IPS-18c (cell line): ENCODE measurements around the gene GNAI3.

Experiments used
- H3K4me3 ChIP-seq: 2 replicates; pipeline ENCODE4 v1.7.0; 2013; ENCODE audit warnings: low read depth, mild to moderate bottlenecking, low read length, moderate library complexity; ENCODE audit not compliant: insufficient read depth
- H3K9me3 ChIP-seq: one replicate; pipeline ENCODE4 v1.6.1; 2013; ENCODE audit warnings: mild to moderate bottlenecking, low read length, moderate library complexity; ENCODE audit not compliant: control insufficient read depth, insufficient read depth

GNAI3 gene

DNA sequence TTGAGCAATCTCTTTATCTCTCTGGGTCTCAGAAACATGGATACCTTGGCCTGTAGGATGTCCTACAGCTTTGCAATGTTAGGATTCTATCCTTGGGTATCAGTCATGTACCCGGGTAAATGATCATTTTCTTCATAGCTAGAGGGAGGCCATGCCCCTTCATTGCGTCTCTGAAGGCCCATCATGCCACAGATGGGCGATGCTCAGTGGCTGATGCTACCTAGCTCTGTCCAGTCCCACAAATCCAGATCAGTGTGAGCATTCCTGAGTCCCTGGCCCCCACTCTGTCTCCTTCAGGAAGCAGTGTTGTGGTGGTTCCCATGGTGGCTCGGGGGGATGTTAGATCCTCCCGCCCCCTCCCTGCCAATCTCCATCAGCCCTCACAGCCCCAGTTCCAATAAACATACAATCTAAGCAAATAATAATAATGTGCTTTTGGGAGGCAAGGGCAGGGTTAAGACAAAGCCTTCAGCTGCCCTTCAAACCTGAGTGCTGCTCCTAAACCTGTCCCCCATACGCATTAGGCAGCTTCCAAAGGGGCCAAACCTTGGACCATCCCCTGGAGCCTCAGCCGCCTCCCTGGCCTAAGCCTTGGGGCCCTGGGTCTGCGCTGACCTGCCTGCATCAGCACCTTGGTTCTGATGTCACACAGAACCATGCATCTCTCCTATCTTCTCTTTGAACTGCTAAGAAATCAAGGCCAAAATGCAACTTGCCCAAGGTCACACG, 9.4 kb upstream of the GNAI3 start:
- Histone ChIP-seq H3K9me3 (no peaks in the 10 kb centered on the region), H3K4me3 (no peak overlapping the region)

DNA sequence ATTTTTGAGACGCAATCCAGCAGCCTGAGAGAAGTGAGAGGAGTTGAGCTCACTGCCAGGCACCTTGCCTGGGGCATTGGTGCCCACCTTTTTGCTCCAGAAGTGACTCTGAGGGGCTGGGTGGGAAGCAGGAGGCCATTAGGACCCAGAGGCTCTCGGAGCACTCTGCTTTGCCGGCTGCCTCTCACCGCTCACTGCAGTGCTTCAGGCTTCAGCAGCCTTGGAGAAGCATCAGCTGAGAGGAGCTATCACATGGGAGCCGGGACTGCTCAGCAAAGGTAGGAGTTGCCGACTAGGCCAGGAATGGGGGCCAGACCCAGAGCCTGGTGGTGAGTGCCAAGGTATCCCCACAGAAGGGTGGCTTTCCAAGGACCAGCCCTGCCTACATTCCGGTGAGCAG, 8.7 kb upstream of the GNAI3 start, which contains the start of gene GPR61:
Gene GPR61, plus strand, starts transcription at position 197 of the 400 bp plus-strand sequence. CDS start 3,151 bp downstream, outside the sequence.
- peak within 1 kb of the TSS; percentile 17; the same call in 1 of the 2 replicates for H3K4me3 ChIP-seq
- H3K9me3 ChIP-seq: no peaks in the 10 kb centered on the region

DNA sequence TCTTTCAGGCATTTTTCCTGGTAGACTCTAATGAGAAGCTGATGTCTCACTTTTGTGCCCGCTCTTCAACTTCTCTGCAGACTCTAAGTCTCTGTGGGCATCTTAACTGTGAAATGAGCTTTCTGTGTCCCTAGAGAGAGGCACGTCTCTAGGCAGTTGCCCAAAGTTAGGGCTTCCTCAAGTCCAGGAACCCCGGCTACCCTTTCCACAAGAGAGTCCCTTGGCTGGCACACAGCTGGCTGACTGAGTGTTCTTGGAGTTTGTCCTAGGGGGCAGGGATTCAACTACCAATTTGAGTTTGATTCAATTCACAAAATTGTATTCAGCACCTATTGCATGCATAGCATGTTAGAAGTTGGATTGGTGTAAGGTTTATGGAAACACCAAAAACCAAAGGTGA, 7.3 kb upstream of the GNAI3 start:
- H3K9me3 ChIP-seq: no peaks in the 10 kb centered on the region
- no peak overlapping the region for H3K4me3 ChIP-seq

DNA sequence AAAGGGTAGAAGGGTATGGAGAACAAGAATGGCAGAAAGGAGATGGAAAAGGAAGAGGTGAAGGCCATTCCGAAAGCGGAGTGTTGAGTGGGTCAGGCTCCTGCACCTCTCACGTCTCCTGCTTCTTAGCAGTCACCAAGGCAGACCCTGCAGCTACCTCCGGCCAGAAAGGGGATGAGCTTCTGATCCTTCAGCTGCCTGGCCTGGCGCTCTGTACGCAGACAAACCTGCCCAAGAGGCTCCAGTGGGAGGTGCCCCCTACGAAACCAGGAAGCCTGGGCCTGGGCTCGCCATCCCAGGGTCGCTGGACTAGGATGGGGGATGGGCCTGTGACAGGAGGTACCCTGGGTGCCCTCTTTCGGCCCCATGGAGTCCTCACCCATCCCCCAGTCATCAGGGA, 5.8 kb upstream of the GNAI3 start:
- no peaks in the 10 kb centered on the region for H3K9me3 ChIP-seq
- H3K4me3 ChIP-seq: 0 out of 2 replicates have a peak overlapping the region, but pooled peaks have one; percentile 2

DNA sequence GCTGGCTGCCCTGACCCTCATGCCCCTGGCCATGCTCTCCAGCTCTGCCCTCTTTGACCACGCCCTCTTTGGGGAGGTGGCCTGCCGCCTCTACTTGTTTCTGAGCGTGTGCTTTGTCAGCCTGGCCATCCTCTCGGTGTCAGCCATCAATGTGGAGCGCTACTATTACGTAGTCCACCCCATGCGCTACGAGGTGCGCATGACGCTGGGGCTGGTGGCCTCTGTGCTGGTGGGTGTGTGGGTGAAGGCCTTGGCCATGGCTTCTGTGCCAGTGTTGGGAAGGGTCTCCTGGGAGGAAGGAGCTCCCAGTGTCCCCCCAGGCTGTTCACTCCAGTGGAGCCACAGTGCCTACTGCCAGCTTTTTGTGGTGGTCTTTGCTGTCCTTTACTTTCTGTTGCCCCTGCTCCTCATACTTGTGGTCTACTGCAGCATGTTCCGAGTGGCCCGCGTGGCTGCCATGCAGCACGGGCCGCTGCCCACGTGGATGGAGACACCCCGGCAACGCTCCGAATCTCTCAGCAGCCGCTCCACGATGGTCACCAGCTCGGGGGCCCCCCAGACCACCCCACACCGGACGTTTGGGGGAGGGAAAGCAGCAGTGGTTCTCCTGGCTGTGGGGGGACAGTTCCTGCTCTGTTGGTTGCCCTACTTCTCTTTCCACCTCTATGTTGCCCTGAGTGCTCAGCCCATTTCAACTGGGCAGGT, 5.0 kb upstream of the GNAI3 start:
- Histone ChIP-seq H3K9me3 (no peaks in the 10 kb centered on the region), H3K4me3 (no peak overlapping the region)

DNA sequence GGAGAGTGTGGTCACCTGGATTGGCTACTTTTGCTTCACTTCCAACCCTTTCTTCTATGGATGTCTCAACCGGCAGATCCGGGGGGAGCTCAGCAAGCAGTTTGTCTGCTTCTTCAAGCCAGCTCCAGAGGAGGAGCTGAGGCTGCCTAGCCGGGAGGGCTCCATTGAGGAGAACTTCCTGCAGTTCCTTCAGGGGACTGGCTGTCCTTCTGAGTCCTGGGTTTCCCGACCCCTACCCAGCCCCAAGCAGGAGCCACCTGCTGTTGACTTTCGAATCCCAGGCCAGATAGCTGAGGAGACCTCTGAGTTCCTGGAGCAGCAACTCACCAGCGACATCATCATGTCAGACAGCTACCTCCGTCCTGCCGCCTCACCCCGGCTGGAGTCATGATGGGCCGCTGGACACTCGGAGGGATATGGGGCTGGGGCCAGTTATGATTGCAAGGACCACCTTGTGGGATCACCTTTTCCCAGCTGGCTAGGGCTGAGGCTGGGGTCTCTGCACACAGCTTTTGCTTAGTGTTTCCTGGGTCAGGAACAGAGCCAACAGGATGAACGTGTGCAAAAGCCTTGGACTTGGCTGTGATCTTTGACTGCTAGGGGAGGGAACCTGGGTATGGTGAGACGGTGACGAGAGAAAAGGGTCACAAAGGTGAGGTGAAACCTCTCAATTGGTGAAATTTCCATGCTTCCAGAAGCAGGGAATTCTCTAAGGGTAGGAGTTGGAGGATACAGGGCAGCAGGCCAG, 4.3 kb upstream of the GNAI3 start:
- Histone ChIP-seq H3K9me3 (no peaks in the 10 kb centered on the region), H3K4me3 (no peak overlapping the region)

DNA sequence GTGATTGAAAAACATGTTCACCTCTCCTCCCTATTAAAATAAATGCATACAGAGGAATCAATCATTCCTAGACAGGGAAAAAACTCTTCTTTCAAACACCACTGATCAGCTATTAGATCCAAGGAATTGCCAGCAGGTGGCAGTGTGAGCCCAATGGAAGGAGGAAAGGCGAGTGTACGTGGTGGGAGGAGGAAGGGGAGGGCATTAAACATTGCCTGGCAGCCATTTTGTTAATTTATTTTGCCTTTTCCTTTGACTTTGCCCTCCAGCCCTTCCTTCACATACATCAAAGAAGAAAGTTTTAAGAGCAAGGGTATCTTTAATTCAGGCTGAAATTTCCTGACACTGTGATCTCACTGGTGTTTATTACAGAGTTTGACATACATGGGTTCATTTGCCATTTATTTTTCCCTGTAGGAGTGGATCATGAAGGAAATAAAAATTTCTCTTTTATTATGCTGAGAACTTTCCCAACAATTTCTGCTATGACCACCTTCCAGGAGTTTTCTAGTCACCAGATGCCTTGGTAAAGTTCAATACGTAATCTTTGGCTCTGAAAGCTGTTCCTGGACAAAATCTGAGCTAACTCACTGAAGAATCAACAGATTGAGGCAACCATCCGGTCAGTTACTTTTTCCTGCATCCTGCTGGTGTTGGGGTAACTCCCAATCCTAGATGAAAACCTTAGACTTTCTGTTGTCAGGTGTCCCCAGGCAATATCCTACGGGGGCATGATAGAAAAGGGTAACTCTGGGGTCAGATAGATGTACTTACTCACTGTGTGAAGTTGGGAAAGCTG, 1.9 kb upstream of the GNAI3 start:
- Histone ChIP-seq H3K4me3 (no peak overlapping the region; the same call in 1 of the 2 replicates), H3K9me3 (no peaks in the 10 kb centered on the region)

DNA sequence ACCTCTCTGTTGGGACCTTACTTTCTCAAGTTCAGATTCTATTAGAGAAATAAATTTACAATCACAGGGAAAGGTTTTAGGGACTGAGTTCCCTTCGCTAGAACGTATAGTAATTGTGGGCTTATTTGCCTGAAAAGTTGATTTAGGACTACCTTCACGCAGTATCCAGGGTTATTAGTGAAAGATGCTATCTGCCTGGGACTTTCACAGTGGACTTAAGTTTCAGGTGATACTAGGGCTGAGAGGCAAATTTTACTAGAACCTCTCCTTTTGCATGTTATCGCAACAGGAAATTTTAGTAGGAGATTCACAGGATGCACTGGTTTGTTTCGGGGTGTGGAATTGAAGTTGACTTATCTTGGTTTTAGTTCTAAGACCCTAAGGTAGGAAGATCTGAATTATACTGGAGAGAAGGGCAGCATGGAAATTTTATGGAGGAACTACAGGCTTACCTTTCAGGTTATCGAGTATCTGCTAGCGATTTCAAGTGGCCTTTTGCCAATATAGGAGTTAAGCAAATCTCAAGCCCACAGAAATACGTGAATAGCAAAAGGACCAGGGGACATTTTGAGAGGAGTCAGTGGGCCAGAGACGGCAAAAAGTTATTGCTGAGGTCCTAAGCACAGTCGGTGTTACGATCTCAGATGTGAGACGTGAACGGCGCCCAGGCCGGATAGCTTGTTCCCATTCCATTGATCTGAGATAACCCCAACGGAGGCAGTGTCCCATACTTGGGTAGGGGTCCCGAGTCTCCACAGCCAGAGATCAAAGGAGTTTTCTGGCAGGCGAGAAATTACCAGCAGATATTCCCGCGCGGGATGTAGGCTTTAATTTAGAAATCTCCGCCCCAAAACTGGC, 723 bp upstream of the GNAI3 start:
- Histone ChIP-seq H3K4me3 (peak overlapping the region; percentile 96), H3K9me3 (no peaks in the 10 kb centered on the region)

DNA sequence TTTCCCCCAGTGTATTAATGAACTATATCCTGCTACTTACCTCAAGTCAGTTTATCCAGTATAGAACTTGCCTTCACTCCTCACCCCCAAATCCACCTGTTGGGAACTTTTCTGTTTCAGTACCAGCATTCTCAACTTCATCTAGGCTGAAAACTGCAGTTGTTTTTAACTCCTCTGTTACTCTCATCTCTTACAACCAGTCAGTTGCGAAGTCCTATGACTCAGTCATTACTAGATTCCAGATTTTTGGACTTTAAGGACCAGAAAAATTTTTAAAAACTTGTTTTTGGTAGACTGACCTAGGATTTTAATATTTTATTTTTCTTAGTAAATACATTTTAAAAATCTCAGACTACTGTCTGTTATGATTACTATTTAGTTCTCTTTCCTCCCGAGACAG, 8.1 kb downstream of the GNAI3 start:
- H3K4me3 ChIP-seq: no peak overlapping the region
- H3K9me3 ChIP-seq: no peaks in the 10 kb centered on the region

DNA sequence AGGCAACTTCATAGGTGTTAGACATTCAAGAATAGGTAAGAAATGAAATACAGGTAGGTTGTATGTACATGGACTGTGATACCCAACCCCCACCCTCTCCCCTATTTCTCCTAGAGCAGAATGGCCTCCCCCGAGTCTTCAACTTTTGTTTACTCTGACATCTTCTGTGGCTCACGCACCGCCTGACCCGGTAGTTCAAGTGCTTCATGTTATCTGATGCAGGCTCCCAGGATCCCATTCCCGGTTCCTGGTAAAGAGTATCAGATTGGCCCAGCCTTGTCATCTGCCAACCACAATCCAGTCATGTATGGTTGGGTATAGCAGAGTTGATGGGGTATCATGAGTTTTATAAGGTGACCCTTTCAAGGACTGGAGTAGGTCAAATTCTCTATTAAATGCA, 9.1 kb downstream of the GNAI3 start:
- no peaks in the 10 kb centered on the region for H3K9me3 ChIP-seq
- H3K4me3 ChIP-seq: no peak overlapping the region

DNA sequence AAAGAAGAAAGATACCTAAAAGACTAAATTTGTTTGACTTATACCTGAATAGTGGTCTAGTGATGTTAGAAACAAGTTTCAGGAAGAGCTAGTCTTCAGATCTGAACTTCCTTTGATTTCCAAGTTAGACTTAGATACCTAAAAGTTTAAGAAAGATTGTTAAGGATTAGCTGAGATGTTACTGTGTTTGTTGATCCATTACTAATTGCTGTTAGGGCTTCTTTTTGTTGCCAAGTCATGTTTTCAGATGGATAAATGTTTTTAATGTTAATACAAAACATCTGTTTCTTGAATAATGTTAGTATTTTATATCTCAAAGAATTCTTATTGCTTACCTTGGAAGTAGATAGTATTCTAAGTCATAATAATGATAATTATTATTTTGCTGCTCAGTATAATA, 11.6 kb downstream of the GNAI3 start:
- no peaks in the 10 kb centered on the region for H3K9me3 ChIP-seq
- H3K4me3 ChIP-seq: no peak overlapping the region

DNA sequence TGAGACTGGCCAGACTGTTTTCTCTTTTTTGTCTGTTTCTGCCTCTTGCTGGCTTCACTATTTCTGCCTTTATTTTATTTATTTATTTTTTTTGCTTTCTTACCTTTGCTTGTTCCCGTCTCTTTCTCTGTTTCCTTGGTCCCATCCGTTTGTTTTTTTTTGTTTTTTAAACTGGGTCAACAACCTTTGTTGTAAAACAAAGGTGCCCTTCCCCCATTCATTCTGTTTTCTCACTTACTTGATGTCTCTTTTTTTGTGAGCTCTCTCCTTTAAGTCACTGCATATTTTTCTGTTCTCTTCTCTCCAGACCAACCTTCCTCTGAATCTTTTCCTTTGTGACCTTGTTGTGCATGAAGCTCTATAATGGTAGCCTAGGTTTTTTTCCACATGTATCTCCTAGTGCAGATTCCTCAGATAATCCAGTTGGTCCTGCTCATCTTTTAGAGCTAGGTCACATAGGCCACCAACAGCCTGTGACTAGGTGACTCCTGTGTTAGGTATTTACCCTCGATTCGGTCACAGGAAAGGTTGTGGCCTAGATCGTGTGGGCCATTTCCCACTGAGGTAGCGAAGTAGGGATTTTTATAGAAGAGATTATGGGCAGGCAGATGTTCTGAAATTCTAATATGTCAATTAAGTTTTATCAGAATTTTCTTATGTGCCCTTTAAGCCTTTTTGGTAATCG, 15.9 kb downstream of the GNAI3 start:
- H3K9me3 ChIP-seq: no peaks in the 10 kb centered on the region
- H3K4me3 ChIP-seq: no peak overlapping the region

DNA sequence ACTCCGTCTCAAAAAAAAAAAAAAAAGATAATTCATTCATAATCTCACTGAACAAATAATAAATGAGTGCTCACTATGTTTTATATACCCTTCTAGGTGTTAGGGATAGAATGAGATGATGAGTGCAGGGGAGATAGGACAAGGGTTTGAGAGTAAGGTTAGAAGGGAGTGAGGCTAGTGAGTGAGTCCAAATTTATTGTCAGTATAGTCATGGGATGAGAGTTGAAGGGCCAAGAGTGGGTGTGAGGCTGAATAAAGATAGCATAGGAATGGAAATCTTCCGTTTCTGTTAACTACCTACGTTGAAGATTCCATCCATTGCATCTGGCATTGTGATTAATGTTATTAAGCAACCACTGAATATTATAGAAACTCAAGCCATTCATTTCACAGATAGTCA, 16.8 kb downstream of the GNAI3 start:
- H3K9me3 ChIP-seq: no peaks in the 10 kb centered on the region
- no peak overlapping the region for H3K4me3 ChIP-seq

DNA sequence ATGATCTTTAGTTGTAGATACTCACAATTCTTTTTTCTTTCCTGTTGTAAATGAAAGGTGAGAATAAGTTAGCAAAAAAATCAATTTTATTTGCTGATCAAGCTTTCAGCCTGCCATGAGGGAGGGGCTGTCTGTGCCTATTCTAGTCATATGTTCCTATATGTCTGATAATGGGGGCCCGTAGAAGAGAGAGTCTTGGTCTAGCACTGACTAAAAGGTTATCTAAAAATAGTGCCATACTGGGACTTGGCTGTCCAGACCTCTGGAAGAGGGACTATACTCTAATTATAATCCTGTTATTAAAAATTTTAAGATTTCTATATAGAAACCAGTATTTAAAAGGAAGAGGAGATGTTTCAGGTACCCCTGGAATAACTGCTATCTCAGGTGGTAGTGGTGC, 18.6 kb downstream of the GNAI3 start:
- Histone ChIP-seq H3K4me3 (no peak overlapping the region), H3K9me3 (no peaks in the 10 kb centered on the region)

DNA sequence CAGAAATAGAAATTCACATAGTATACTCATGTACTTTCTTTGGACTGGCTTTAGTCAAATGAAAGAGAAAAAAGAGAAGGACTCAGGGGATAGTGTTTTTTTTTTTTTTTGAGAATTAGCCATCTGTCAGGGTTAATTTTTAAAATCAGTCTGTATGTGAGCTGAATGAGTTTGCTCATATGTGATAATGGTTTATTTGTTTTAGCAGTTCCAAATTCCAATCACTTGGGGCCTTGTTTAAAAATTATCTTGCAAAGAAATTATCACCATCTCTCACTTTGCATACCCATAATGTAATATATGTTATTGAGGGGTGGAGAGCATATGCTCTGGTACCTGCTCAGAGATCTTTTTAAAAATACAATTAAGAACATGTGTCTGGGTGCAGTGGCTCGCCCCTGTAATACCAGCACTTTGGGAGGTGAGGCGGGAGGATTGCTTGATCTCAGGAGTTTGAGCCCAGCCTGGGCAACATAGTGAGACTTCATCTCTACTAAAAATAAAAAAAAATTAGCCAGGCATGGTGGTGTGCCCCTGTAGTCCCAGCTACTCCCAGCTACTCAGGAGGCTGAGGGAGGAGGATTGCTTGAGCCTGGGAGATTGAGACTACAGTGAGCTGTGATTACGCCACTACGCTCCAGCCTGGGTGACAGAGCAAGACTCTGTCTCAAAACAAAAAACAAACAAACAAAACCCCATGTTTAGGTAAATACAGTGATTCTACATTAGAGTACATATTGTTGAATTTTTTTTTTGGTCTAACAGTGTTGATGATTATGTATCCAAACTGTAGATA, 19.7 kb downstream of the GNAI3 start:
- no peaks in the 10 kb centered on the region for H3K9me3 ChIP-seq

More for the DNA sequence above, 19.7 kb downstream of the GNAI3 start:
- no peak overlapping the region for H3K4me3 ChIP-seq
